ENCODE measurements around the gene FAM114A1.

GRCh38 chr4:38979081-38979480, 111.5 kb downstream of the FAM114A1 start:
- no peak for TF ChIP-seq SIN3A (IDR thresholded peaks at IDR 0.05; ENCODE audit: borderline replicate concordance, insufficient read depth, low read length)
- no peak for TF ChIP-seq TAF1 (IDR thresholded peaks at IDR 0.05; ENCODE audit: borderline replicate concordance, insufficient read depth, low read length)
